GM12801 (cell line): Measurements from ENCODE around the gene NEDD9.

Source experiments
- TF ChIP-seq, protein P1 (sequence below): IDR thresholded peaks from one replicate; pipeline ENCODE4 v1.5.1; 2011; ENCODE audit warnings: control low read depth; ENCODE audit not compliant: insufficient read length; ENCODE audit errors: extremely low read depth

Gene NEDD9

DNA sequence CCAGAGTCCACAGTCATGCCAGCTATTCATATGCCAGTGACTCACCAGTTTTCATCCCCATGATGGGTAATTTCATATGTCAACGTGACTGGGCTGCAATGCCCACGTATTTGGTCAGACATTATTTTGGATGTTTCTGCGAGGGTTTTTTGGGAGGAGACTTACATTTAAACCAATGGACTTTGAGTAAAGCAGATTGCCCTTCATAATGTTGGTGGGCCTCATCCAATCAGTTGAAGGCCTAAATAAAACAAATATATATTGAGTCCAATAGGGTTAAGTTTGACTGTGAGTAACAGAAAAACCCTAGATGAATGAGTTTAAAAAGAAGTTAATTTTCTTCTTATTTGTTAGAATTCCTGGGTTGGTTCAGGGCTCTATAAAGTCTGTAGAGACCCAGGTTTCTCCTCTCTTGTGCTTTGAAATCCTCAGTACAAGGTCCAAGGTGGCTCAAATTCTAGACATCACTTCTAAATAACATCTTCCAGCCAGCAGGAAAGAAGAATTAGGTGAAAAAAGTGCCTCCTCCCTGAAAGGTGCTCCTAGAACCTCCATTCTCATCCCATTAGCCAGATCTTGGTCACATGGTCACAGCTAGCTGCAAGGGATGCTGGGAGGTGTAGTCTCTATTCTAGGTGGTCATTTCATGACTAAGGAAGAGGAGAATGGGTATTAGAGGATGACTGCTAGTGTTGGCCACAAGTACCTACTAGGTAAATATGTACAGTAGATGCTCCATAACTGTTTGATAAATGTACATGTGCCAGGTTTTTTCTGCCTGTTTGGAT is 16.7 kb upstream of the NEDD9 start:
- TF ChIP-seq, protein P1, sequence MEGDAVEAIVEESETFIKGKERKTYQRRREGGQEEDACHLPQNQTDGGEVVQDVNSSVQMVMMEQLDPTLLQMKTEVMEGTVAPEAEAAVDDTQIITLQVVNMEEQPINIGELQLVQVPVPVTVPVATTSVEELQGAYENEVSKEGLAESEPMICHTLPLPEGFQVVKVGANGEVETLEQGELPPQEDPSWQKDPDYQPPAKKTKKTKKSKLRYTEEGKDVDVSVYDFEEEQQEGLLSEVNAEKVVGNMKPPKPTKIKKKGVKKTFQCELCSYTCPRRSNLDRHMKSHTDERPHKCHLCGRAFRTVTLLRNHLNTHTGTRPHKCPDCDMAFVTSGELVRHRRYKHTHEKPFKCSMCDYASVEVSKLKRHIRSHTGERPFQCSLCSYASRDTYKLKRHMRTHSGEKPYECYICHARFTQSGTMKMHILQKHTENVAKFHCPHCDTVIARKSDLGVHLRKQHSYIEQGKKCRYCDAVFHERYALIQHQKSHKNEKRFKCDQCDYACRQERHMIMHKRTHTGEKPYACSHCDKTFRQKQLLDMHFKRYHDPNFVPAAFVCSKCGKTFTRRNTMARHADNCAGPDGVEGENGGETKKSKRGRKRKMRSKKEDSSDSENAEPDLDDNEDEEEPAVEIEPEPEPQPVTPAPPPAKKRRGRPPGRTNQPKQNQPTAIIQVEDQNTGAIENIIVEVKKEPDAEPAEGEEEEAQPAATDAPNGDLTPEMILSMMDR = no peak

DNA sequence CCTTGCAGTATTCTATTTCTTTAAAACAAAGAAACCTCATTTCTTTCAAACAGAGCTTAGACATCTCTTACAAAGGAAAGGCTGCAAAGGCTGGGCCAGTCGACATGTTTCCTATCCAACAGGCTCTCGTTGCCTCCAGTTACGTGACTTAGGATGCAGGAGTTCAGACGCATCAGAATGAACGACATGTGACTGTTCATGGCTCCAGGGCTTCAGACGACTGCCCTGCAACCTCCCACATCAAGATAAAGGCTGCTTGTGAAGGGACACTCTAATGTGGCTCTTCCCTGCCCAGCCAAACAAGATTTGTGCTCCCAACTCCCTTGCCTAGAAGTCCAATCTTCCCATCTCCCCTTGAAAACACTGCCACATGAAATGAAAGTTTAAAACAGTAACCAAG is 14.3 kb upstream of the NEDD9 start:
- TF ChIP-seq, protein P1 = no peak

DNA sequence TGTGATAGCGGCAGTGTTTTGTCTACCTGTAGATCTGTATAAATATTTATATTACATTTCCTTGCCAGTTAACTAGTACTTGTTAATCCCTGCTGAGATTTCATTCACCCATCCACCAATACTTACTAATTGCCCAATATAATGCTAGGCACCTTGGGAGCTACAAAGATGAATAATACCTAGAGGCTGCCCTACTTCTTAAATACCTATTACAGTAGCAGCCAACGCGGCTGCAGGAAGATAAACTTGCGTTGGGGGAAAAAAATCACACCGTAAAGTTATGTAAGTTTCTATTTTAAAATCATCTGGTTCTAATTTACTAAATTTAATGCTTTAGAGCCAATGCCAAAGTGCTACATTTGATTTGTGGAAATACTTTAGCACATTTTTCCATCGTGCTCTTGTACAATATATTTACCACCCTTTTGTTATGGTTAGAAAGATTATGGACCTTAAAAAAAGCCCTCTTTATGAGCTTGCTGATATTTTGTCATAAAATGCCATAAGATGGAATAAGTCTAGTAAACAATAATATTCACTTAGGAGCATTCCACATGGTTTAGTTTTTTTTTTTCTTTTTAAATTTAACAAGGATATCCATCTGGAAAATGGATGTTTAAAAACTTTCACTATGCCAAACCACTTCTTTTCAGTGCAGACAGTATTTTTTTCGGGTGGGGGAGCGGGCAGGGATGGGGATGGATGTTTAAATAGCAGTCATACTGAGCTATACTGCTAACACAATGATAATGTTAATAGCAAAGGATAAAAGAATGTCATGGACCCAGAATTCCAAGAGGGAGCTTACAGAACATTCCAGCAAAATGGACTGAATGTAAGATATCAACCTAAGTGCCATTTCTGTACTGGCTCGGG is 13.2 kb upstream of the NEDD9 start:
- TF ChIP-seq, protein P1 = no peak

DNA sequence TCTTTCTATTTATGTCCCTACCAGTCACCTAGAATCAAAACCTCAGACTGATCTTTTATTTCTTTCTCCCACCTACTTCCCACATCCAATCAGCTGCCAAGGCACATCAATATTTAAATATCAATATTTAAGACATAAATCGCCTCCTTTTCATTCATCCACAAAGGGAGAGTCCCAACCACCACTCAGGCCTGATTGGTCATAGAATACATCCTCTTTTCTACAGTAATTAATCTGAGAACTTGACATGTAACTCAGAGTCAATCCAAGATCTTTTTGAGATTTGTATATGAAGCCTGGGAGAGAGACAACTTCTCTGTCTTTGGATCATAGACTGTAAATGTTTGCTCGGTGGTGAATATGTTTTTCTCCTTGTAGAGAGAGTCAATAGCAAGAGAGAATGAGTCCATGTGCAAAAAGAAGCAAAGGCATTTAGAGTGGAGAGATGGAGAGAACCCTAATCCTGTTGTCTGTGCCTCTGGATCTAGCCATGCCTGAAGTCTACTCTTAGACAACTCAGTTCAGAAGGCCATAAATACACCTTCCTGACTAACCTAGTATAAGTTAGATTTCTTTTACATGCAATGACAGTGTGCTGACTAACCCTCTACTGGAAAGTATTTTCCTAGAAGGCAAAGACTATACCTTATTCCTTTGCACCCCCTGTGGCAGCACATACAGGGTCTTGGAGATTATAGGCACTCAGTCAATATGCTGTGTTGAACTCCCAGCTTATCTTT is 12.1 kb upstream of the NEDD9 start:
- TF ChIP-seq, protein P1 = no peak

DNA sequence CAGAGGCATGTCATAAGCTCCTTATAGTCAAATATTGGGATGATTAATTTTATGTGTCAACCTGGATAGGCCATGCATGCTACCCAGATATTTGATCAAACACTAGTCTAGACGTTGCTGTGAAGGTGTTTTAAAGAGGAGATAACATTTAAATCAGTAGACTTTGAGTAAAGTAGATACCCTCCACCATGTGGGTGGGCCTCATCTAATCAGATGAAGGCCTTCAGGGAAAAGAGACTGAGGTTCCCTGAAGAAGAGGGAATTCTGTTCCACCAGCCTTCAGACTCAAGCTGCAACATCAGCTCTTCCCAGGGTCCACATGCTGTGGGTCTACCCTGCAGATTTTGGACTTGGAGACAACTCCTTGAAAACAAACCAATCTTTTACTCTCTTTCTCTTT is 11.4 kb upstream of the NEDD9 start:
- TF ChIP-seq, protein P1 = no peak

DNA sequence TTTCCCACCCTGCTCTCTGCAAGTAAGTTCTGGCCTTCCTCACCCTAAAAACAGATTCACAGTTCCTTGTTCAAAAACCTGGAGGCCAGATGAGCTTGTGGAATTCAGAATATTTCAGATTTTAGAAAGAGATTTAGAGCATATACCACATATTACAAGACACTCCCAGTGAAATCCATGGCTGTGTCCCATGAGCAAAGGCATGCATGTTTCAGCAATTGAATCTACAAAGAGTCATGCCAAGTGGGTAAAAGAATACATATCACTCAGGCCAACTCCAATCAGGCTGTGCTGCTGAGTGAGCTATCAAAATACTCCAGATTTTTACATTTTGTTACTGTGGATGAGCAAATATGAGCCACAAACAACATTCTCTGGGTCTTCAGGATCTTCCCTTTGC is 10.2 kb upstream of the NEDD9 start:
- TF ChIP-seq, protein P1 = no peak

DNA sequence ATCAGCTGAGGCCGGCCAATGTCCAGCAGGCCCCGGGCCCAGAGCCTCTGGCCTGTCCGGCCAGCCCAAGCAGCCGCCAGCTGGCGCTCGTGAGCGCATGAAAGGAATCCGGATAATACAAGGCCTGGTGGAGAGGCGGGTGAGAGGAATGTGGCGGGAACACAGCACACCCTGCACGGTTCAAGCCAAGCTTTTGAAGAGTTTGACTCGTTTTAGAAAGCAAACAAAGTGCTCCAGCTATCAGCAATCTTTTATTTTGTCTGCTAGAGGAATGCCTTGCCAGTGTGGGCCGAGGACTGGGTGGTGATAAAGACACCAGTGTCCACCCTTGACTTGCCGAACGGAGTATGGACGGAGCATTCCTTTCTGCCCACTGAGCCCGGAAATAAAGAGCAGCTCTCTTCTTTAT is 9.3 kb upstream of the NEDD9 start:
- TF ChIP-seq, protein P1 = no peak
